Spleen (tissue), 11 donors: ENCODE data around the gene PGS1. TPM values are rescaled to one million over a fixed set of nuclear protein-coding genes. Genes with fewer than 3 reads are reported as not detected.

Source experiments
- DNase-seq: peaks from one replicate; pipeline ENCODE4 v3.0.0-alpha.2; 2020
- H3K27ac ChIP-seq, 8 donors: fragments of 200-600 bp; sonication (generic) in 7 of 8; 1 replicate in 4 of 8; 2 replicates in 4 of 8; pipeline versions ENCODE4 v1.5.0 to v1.8.0; 2016 to 2021; ENCODE audit warnings: inconsistent platforms in 4 of 8, mild to moderate bottlenecking in 4 of 8, moderate library complexity in 1 of 8
- H3K27me3 ChIP-seq, 7 donors: fragments of 200-600 bp; sonication (generic) in 6 of 7; replicated peaks in 1 of 7; 1 replicate in 4 of 7; 2 replicates in 3 of 7; pipeline versions ENCODE4 v1.5.0 to v1.8.0; 2016 to 2021; ENCODE audit warnings: inconsistent platforms in 3 of 7, mild to moderate bottlenecking in 1 of 7
- H3K36me3 ChIP-seq, 6 donors: fragments of 200-600 bp; sonication (generic) in 5 of 6; 1 replicate in 4 of 6; 2 replicates in 2 of 6; pipeline versions ENCODE4 v1.5.0 to v1.8.0; 2016 to 2021; ENCODE audit warnings: inconsistent platforms in 2 of 6
- H3K4me1 ChIP-seq, 6 donors: fragments of 200-600 bp; sonication (generic) in 5 of 6; 1 replicate in 3 of 6; 2 replicates in 3 of 6; pipeline versions ENCODE4 v1.5.0 to v1.8.0; 2016 to 2021; ENCODE audit warnings: inconsistent platforms in 3 of 6
- H3K4me3 ChIP-seq, 8 donors: fragments of 200-600 bp; sonication (generic) in 7 of 8; 1 replicate in 4 of 8; 2 replicates in 4 of 8; pipeline versions ENCODE4 v1.5.0 to v1.8.0; 2016 to 2021; ENCODE audit warnings: inconsistent platforms in 4 of 8, mild to moderate bottlenecking in 4 of 8, moderate library complexity in 2 of 8
- H3K9me3 ChIP-seq, 8 donors: fragments of 200-600 bp; sonication (generic) in 7 of 8; 1 replicate in 4 of 8; 2 replicates in 4 of 8; pipeline versions ENCODE4 v1.5.0 to v1.8.0; 2016 to 2021; ENCODE audit warnings: inconsistent platforms in 4 of 8
- CTCF ChIP-seq, 11 experiments: fragments of 200-600 bp in 7 of 11; fragments of 450-650 bp in 4 of 11; sonication (generic) in 4 of 11; IDR thresholded peaks in 8 of 11; conservative IDR thresholded peaks in 3 of 11; 1 replicate in 7 of 11; 2 replicates in 4 of 11; pipeline versions ENCODE4 v1.4.0 to v1.8.0; 2016 to 2021; ENCODE audit warnings: antibody characterized with exemption in 11 of 11, inconsistent platforms in 4 of 11, mild to moderate bottlenecking in 1 of 11
- POLR2A ChIP-seq, 3 donors: fragments of 450-650 bp; IDR thresholded peaks; one replicate each; pipeline ENCODE4 v1.5.1; 2017; ENCODE audit warnings: antibody characterized with exemption in 3 of 3, mild to moderate bottlenecking in 1 of 3
- POLR2AphosphoS5 ChIP-seq, 3 donors: sonication (generic); formaldehyde crosslinking; IDR thresholded peaks; one replicate each; pipeline ENCODE4 v1.5.1; 2017; ENCODE audit warnings: antibody characterized with exemption in 3 of 3
- WGBS, 5 donors: extraction: QIAGEN DNeasy Blood & Tissue Kit in 3 of 5; methylation state at CpG; one replicate each; pipeline versions ENCODE4 v1.1.5 to v1.1.7; 2013 to 2018; 5-methylcytosine and 5-hydroxymethylcytosine counted together
- intact Hi-C: fragments of 100-400 bp; cut with DNase I; formaldehyde crosslinking; loops from one replicate; pipeline ENCODE4 v1.15.0; 2023; ENCODE audit warnings: low total_unique reads
- polyA plus RNA-seq, 3 donors: library from polyadenylated mRNA; stranded (reverse); fragments of 200-250 nt; gene quantifications; one replicate each; pipeline ENCODE4 v1.2.1, GENCODE V29; 2013
- total RNA-seq, 7 donors: library from RNA; depleted of rRNA in 3 of 7; stranded (reverse); fragments of >200 nt in 3 of 7; fragmentation: NEBNext Ultra II Directional in 4 of 7; extraction: Animal tissue kit (Norgen Biotek cat#: 25700) in 4 of 7; gene quantifications; one replicate each; pipeline versions ENCODE4 v1.1.0 to v1.2.1, GENCODE V29; 2016 to 2021
- donor health status: healthy with polysubstance abuse.
- donor health status: DM: no; HTN: no; CAD: no; lungs with moderate emphysema.
- donor health status: DM: no; HTN: no; CAD: no.
- donor health status: Bipolar disorder and iron deficiency.
- donor health status: healthy.
- donor health status: DM: no; HTN: no; CAD: no.
- donor health status: DM: yes; HTN: yes; CAD: no.

PGS1 gene
- total and polyA plus RNA-seq, 10 donors: 20.0 to 217 (median 109) TPM

GRCh38 chr17:78469443-78469842 lies 91.0 kb downstream of the PGS1 start:
- DNase-seq: no peak
- H3K4me1 ChIP-seq: peaks cover 0 to 23% (median 10%) of the 10 kb centered on the region in 6 donors
- no peak for TF ChIP-seq POLR2AphosphoS5 (IDR thresholded peaks at IDR 0.05)
- TF ChIP-seq CTCF (IDR thresholded peaks at IDR 0.05 in 8 of 11, conservative IDR thresholded peaks at IDR 0.05 in 3 of 11): no peak
- no peak for TF ChIP-seq POLR2A (IDR thresholded peaks at IDR 0.05)
- intact Hi-C loops: no loop called here
- 88 to 95% (median 94%) methylated on average over 7 of the region's 7 CpGs for WGBS, 5 donors
- peaks cover 0 to 6% (median 0%) of the 10 kb centered on the region in 8 donors for H3K9me3 ChIP-seq
- H3K36me3 ChIP-seq: no peaks in the 10 kb centered on the region
- H3K4me3 ChIP-seq: no peak overlapping the region
- peaks cover 0 to 5% (median 0%) of the 10 kb centered on the region in 7 donors for H3K27me3 ChIP-seq
- H3K27ac ChIP-seq: no peak overlapping the region

GRCh38 chr17:78471635-78472034 lies 93.2 kb downstream of the PGS1 start:
- H3K4me3 ChIP-seq: no peak overlapping the region
- intact Hi-C loops: no loop called here
- H3K27ac ChIP-seq: no peak overlapping the region
- H3K9me3 ChIP-seq: peaks cover 0 to 6% (median 0%) of the 10 kb centered on the region in 8 donors
- TF ChIP-seq POLR2A (IDR thresholded peaks at IDR 0.05) (no peak), CTCF (IDR thresholded peaks at IDR 0.05 in 8 of 11, conservative IDR thresholded peaks at IDR 0.05 in 3 of 11) (no peak), POLR2AphosphoS5 (IDR thresholded peaks at IDR 0.05) (no peak)
- DNase-seq: no peak
- no peaks in the 10 kb centered on the region for H3K36me3 ChIP-seq
- WGBS, 5 donors: 76 to 94% (median 91%) methylated on average over 12 of the region's 12 CpGs
- peaks cover 0 to 22% (median 6%) of the 10 kb centered on the region in 6 donors for H3K4me1 ChIP-seq
- H3K27me3 ChIP-seq: peaks cover 0 to 9% (median 0%) of the 10 kb centered on the region in 7 donors

- H3K36me3 ChIP-seq: no peaks in the 10 kb centered on the region
- H3K4me1 ChIP-seq: peaks cover 0 to 17% (median under 1%) of the 10 kb centered on the region in 6 donors
- no peak for TF ChIP-seq CTCF (IDR thresholded peaks at IDR 0.05 in 8 of 11, conservative IDR thresholded peaks at IDR 0.05 in 3 of 11)
- TF ChIP-seq POLR2AphosphoS5 (IDR thresholded peaks at IDR 0.05): no peak
- TF ChIP-seq POLR2A (IDR thresholded peaks at IDR 0.05): no peak
Observed at GRCh38 chr17:78472035-78472905, 93.8 kb downstream of the PGS1 start.

GRCh38 chr17:78473951-78474613 lies 95.6 kb downstream of the PGS1 start:
- intact Hi-C loops: no loop called here
- peaks cover 0 to 9% (median 0%) of the 10 kb centered on the region in 7 donors for H3K27me3 ChIP-seq
- no peak overlapping the region for H3K4me3 ChIP-seq
- peak overlapping the region in 1 of 8 donors; percentile 30 for H3K27ac ChIP-seq
- TF ChIP-seq POLR2A (IDR thresholded peaks at IDR 0.05) (no peak), CTCF (IDR thresholded peaks at IDR 0.05 in 8 of 11, conservative IDR thresholded peaks at IDR 0.05 in 3 of 11) (no peak), POLR2AphosphoS5 (IDR thresholded peaks at IDR 0.05) (no peak)
- no peaks in the 10 kb centered on the region for H3K36me3 ChIP-seq
- peaks cover 0 to 5% (median 0%) of the 10 kb centered on the region in 8 donors for H3K9me3 ChIP-seq
- WGBS, 5 donors: 90 to 98% (median 93%) methylated on average over 5 to 12 of the region's 12 CpGs
- DNase-seq: no peak
- peaks cover 0 to 17% (median 0%) of the 10 kb centered on the region in 6 donors for H3K4me1 ChIP-seq

More at GRCh38 chr17:78472035-78472905, 93.8 kb downstream of the PGS1 start:
- intact Hi-C loops: no loop called here
- H3K27ac ChIP-seq: no peak overlapping the region
- peaks cover 0 to 9% (median 0%) of the 10 kb centered on the region in 7 donors for H3K27me3 ChIP-seq
- H3K9me3 ChIP-seq: peaks cover 0 to 6% (median 0%) of the 10 kb centered on the region in 8 donors
- DNase-seq: no peak
- WGBS, 5 donors: 74 to 88% (median 79%) methylated on average over 27 to 29 of the region's 29 CpGs
- no peak overlapping the region for H3K4me3 ChIP-seq
